H1 (cell line): ENCODE measurements around the gene SOCS3. TPM values are rescaled to one million over a fixed set of nuclear protein-coding genes. Genes with fewer than 3 reads are reported as not detected.

Source experiments
- HDAC2 ChIP-seq, 2 experiments: fragments of 300-600 bp in 1 of 2; sonication (generic) in 1 of 2; IDR thresholded peaks; 2 replicates each; pipeline ENCODE4 v1.6.1; 2011 to 2012; ENCODE audit warnings: low read depth in 2 of 2, low read length in 2 of 2, mild to moderate bottlenecking in 2 of 2, moderate library complexity in 2 of 2, borderline replicate concordance in 1 of 2, inconsistent platforms in 1 of 2
- polyA plus RNA-seq, 7 experiments: library from polyadenylated mRNA; depleted of rRNA in 3 of 7; stranded (reverse) in 5 of 7; unstranded in 2 of 7; fragments of >200 nt in 5 of 7; fragments of 200-250 nt in 2 of 7; gene quantifications; 1 replicate in 5 of 7; 2 replicates in 1 of 7; 4 replicates in 1 of 7; pipeline versions ENCODE4 v1.2.1 to v1.2.3, GENCODE V29; 2011 to 2013; ENCODE audit warnings: missing spikeins in 2 of 7, mixed read lengths in 2 of 7
- total RNA-seq: library from RNA; stranded (reverse); fragmentation: NEBNext Ultra II Directional; extraction: Animal tissue kit (Norgen Biotek cat#: 25700); gene quantifications from 2 replicates; pipeline ENCODE4 v1.2.1, GENCODE V29; 2021

SOCS3 gene
- total and polyA plus RNA-seq, 2 of the 8 experiments (the other 6 are each of a cell fraction or from before 2014, with no cell fraction given) = 10.1 to 47.9 TPM

- TF ChIP-seq HDAC2 (IDR thresholded peaks at IDR 0.05; ENCODE audit: borderline replicate concordance in 1 of 2, low read depth in 2 of 2, low read length in 2 of 2) = no peak
These were observed 43.9 kb upstream of the SOCS3 start (continued) for GRCh38 chr17:78403822-78404221.
